DOHH2 (cell line): ENCODE results near the gene AGTPBP1.

ENCODE experiments used
- H3F3A ChIP-seq: fragments of 200-600 bp; sonication (generic), shearing (Covaris generic); 2 replicates; pipeline ENCODE4 v1.6.0; 2016; ENCODE audit warnings: antibody characterized with exemption, mild to moderate bottlenecking; ENCODE audit not compliant: control insufficient read depth, insufficient read depth
- H3K27ac ChIP-seq: fragments of 200-600 bp; sonication (generic); 2 replicates; pipeline ENCODE4 v1.5.1; 2014; ENCODE audit warnings: low read depth, mild to moderate bottlenecking, low read length, moderate library complexity
- H3K27me3 ChIP-seq: fragments of 200-600 bp; sonication (generic); 2 replicates; pipeline ENCODE4 v1.6.1; 2014; ENCODE audit warnings: mild to moderate bottlenecking, low read length, mixed read lengths; ENCODE audit not compliant: control insufficient read depth
- H3K36me3 ChIP-seq: fragments of 200-600 bp; sonication (generic); 2 replicates; pipeline ENCODE4 v1.6.1; 2014; ENCODE audit warnings: mild to moderate bottlenecking, low read length, moderate library complexity, mixed read lengths; ENCODE audit not compliant: control insufficient read depth
- H3K4me1 ChIP-seq: fragments of 200-600 bp; sonication (generic); 2 replicates; pipeline ENCODE4 v1.6.1; 2014; ENCODE audit warnings: mild to moderate bottlenecking, low read length, mixed read lengths; ENCODE audit not compliant: control insufficient read depth
- H3K4me2 ChIP-seq: fragments of 200-600 bp; sonication (generic); 2 replicates; pipeline ENCODE4 v1.6.0; 2014; ENCODE audit warnings: mild to moderate bottlenecking, low read length, moderate library complexity
- H3K4me3 ChIP-seq: fragments of 200-600 bp; sonication (generic); 2 replicates; pipeline ENCODE4 v1.5.1; 2014; ENCODE audit warnings: mild to moderate bottlenecking, low read length, mixed read lengths
- H3K79me2 ChIP-seq: fragments of 200-600 bp; sonication (generic); 2 replicates; pipeline ENCODE4 v1.6.1; 2014; ENCODE audit warnings: mild to moderate bottlenecking, low read length, mixed read lengths; ENCODE audit not compliant: control insufficient read depth
- H3K9me2 ChIP-seq: fragments of 200-600 bp; sonication (generic); replicated peaks from 2 replicates; pipeline ENCODE4 v1.6.1; 2014; ENCODE audit warnings: mild to moderate bottlenecking, low read length, mixed read lengths; ENCODE audit not compliant: control insufficient read depth
- H3K9me3 ChIP-seq: fragments of 200-600 bp; sonication (generic); 2 replicates; pipeline ENCODE4 v1.6.1; 2014; ENCODE audit warnings: antibody characterized with exemption, low read length, mixed read lengths; ENCODE audit not compliant: control insufficient read depth, insufficient read depth
- H4K20me1 ChIP-seq: fragments of 200-600 bp; sonication (generic); 2 replicates; pipeline ENCODE4 v1.6.0; 2014; ENCODE audit warnings: low read depth, mild to moderate bottlenecking, antibody characterized with exemption, low read length, moderate library complexity; ENCODE audit not compliant: control insufficient read depth, insufficient read depth
- EZH2phosphoT487 ChIP-seq: fragments of 200-600 bp; sonication (generic); IDR thresholded peaks from 2 replicates; pipeline ENCODE4 v1.6.1; 2017; ENCODE audit warnings: borderline replicate concordance, mild to moderate bottlenecking, antibody characterized with exemption, low read length, moderate library complexity, mixed read lengths
- TF ChIP-seq, protein P1 (sequence below): fragments of 200-600 bp; sonication (generic); IDR thresholded peaks from one replicate; pipeline ENCODE4 v1.5.1; 2014; ENCODE audit warnings: antibody characterized with exemption, mild to moderate bottlenecking, low read depth, low read length; ENCODE audit not compliant: poor library complexity, severe bottlenecking

AGTPBP1 gene

GRCh38 chr9:85536076-85536475, 205.7 kb downstream of the AGTPBP1 start:
- H3K9me3 ChIP-seq, result no peaks in the 10 kb centered on the region
- TF ChIP-seq, protein P1, sequence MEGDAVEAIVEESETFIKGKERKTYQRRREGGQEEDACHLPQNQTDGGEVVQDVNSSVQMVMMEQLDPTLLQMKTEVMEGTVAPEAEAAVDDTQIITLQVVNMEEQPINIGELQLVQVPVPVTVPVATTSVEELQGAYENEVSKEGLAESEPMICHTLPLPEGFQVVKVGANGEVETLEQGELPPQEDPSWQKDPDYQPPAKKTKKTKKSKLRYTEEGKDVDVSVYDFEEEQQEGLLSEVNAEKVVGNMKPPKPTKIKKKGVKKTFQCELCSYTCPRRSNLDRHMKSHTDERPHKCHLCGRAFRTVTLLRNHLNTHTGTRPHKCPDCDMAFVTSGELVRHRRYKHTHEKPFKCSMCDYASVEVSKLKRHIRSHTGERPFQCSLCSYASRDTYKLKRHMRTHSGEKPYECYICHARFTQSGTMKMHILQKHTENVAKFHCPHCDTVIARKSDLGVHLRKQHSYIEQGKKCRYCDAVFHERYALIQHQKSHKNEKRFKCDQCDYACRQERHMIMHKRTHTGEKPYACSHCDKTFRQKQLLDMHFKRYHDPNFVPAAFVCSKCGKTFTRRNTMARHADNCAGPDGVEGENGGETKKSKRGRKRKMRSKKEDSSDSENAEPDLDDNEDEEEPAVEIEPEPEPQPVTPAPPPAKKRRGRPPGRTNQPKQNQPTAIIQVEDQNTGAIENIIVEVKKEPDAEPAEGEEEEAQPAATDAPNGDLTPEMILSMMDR, result no peak
- TF ChIP-seq EZH2phosphoT487, result no peak
- no peaks in the 10 kb centered on the region for H3K36me3 ChIP-seq
- H3K4me1 ChIP-seq, result no peaks in the 10 kb centered on the region
- H3K4me2 ChIP-seq, result no peak overlapping the region
- H3K9me2 ChIP-seq, result no peaks in the 10 kb centered on the region
- no peaks in the 10 kb centered on the region for H3F3A ChIP-seq
- no peaks in the 10 kb centered on the region for H4K20me1 ChIP-seq
- no peaks in the 10 kb centered on the region for H3K27me3 ChIP-seq
- no peaks in the 10 kb centered on the region for H3K79me2 ChIP-seq
- H3K27ac ChIP-seq, result no peak overlapping the region
- no peak overlapping the region for H3K4me3 ChIP-seq

GRCh38 chr9:85534340-85534739, 207.4 kb downstream of the AGTPBP1 start:
- Histone ChIP-seq H3K79me2 (no peaks in the 10 kb centered on the region), H3F3A (no peaks in the 10 kb centered on the region), H3K27me3 (no peaks in the 10 kb centered on the region), H3K36me3 (no peaks in the 10 kb centered on the region), H3K4me2 (no peak overlapping the region), H3K9me2 (no peaks in the 10 kb centered on the region), H3K9me3 (no peaks in the 10 kb centered on the region), H3K4me3 (no peak overlapping the region), H3K27ac (no peak overlapping the region), H3K4me1 (no peaks in the 10 kb centered on the region), H4K20me1 (no peaks in the 10 kb centered on the region)
- no peak for TF ChIP-seq EZH2phosphoT487
- TF ChIP-seq, protein P1, result no peak

DNA sequence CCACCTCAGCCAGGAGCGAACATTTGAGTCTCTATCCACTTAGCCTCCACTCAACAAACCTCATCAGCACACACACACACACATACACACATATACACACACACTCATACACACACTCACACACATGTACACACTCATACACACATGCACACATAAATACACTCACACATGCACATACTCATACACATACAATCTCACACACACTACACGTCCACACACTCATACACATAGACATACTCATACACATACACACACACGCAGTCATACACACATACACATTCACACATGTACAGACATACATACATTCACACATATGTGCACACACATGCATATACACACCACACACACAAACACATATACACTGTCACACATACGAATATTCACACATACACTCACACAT, 208.2 kb downstream of the AGTPBP1 start:
- no peaks in the 10 kb centered on the region for H3K9me2 ChIP-seq
- no peak overlapping the region for H3K27ac ChIP-seq
- H3F3A ChIP-seq, result no peaks in the 10 kb centered on the region
- TF ChIP-seq EZH2phosphoT487, result no peak
- TF ChIP-seq, protein P1, result no peak
- H3K4me2 ChIP-seq, result no peak overlapping the region
- H3K27me3 ChIP-seq, result no peaks in the 10 kb centered on the region
- H3K9me3 ChIP-seq, result no peaks in the 10 kb centered on the region
- no peaks in the 10 kb centered on the region for H4K20me1 ChIP-seq
- H3K4me1 ChIP-seq, result no peaks in the 10 kb centered on the region
- H3K4me3 ChIP-seq, result no peak overlapping the region
- no peaks in the 10 kb centered on the region for H3K79me2 ChIP-seq
- no peaks in the 10 kb centered on the region for H3K36me3 ChIP-seq

DNA sequence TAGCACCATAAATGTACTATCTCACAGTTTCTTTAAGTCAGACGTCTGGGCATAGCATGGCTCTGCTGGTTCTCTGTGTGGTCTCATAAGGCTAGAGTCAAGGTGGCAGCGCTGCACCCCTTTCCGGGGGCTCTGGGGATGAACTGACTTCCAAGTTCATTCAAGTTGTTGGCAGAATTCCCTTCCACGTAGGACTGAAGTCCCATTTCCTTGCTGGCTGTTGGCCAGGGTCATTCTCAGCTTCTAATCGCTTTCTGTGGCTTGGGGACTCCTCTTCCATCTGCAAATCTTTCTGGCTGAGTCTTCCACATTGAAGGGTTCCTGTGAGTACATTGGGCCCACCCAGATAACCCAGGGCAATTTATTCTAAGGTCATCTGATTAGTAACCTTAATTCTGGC, 211.0 kb downstream of the AGTPBP1 start:
- Histone ChIP-seq H3K27ac (no peak overlapping the region), H3K27me3 (no peaks in the 10 kb centered on the region), H3K79me2 (no peaks in the 10 kb centered on the region), H3K9me3 (no peaks in the 10 kb centered on the region), H3K4me3 (no peak overlapping the region), H4K20me1 (no peaks in the 10 kb centered on the region), H3F3A (no peaks in the 10 kb centered on the region), H3K4me2 (no peak overlapping the region), H3K4me1 (no peaks in the 10 kb centered on the region), H3K36me3 (no peaks in the 10 kb centered on the region), H3K9me2 (no peaks in the 10 kb centered on the region)
- TF ChIP-seq EZH2phosphoT487, result no peak
- TF ChIP-seq, protein P1, result no peak
